B cell (primary cell): ENCODE data around the gene NECTIN4. TPM values are rescaled to one million over a fixed set of nuclear protein-coding genes. Genes with fewer than 3 reads are reported as not detected.
A peak's percentile ranks its signal among the peaks of the same experiment; 100 is the strongest.

Source experiments
- ATAC-seq: fragments of 200-7000 bp; cut with Tn5 transposase; one replicate; pipeline ENCODE4 v1.10.0; 2021; ENCODE audit warnings: low read depth, mild to moderate bottlenecking, moderate number of reproducible peaks, moderate library complexity
- CTCF ChIA-PET: fragments of 350-600 bp; sonication (Branson Sonifier 250); formaldehyde crosslinking; loops from one replicate; lab custom pipeline; 2021; ENCODE audit warnings: antibody characterized with exemption, inconsistent platforms; lab: Charles Lee
- POLR2A ChIA-PET: fragments of 350-600 bp; sonication (Branson Sonifier 250); formaldehyde crosslinking; loops from one replicate; lab custom pipeline; 2021; ENCODE audit warnings: antibody characterized with exemption; lab: Charles Lee
- DNase-seq: peaks from one replicate; pipeline ENCODE4 v3.0.0; 2013
- H2AFZ ChIP-seq: 2 replicates; pipeline ENCODE4 v1.6.1; 2012; ENCODE audit warnings: mild to moderate bottlenecking, low read depth, low read length; ENCODE audit not compliant: insufficient read depth, poor library complexity, severe bottlenecking
- H3K27ac ChIP-seq, 2 donors: 1 replicate in 1 of 2; 2 replicates in 1 of 2; pipeline ENCODE4 v1.5.1; 2012 to 2013; ENCODE audit warnings: low read length in 2 of 2, mild to moderate bottlenecking in 2 of 2, moderate library complexity in 1 of 2
- H3K27me3 ChIP-seq, 4 experiments: fragments of 200-600 bp in 1 of 4; sonication (generic) in 1 of 4; replicated peaks in 1 of 4; 1 replicate in 2 of 4; 2 replicates in 2 of 4; pipeline versions ENCODE4 v1.6.1 to v1.7.0; 2013 to 2016; ENCODE audit warnings: low read length in 3 of 4, mild to moderate bottlenecking in 2 of 4, mixed read lengths in 1 of 4, moderate library complexity in 1 of 4; ENCODE audit not compliant: insufficient read depth in 4 of 4, control insufficient read depth in 3 of 4; ENCODE audit errors: control extremely low read depth in 1 of 4
- H3K36me3 ChIP-seq, 2 experiments: replicated peaks in 1 of 2; 1 replicate in 1 of 2; 2 replicates in 1 of 2; pipeline versions ENCODE4 v1.6.1 to v1.7.1; 2013; ENCODE audit warnings: low read length in 1 of 2; ENCODE audit not compliant: insufficient read depth in 2 of 2, control insufficient read depth in 1 of 2; ENCODE audit errors: control extremely low read depth in 1 of 2, extremely low read depth in 1 of 2
- H3K4me1 ChIP-seq, 2 donors: fragments of 200-600 bp in 1 of 2; sonication (generic) in 1 of 2; 1 replicate in 1 of 2; 2 replicates in 1 of 2; pipeline versions ENCODE4 v1.5.1 to v1.6.1; 2013 to 2017; ENCODE audit warnings: low read length in 2 of 2; ENCODE audit not compliant: control insufficient read depth in 2 of 2, insufficient read depth in 2 of 2
- H3K4me2 ChIP-seq: replicated peaks from 2 replicates; pipeline ENCODE3; 2012; ENCODE audit warnings: mild to moderate bottlenecking, low read depth, low read length; ENCODE audit not compliant: poor library complexity, severe bottlenecking
- H3K4me3 ChIP-seq, 5 experiments: fragments of 200-600 bp in 1 of 5; sonication (generic) in 1 of 5; 1 replicate in 3 of 5; 2 replicates in 2 of 5; pipeline versions ENCODE4 v1.5.1 to v1.7.0; 2011 to 2016; ENCODE audit warnings: low read length in 4 of 5, mild to moderate bottlenecking in 4 of 5, low read depth in 2 of 5, control low read depth in 1 of 5, moderate library complexity in 1 of 5; ENCODE audit not compliant: insufficient read depth in 1 of 5; ENCODE audit errors: control extremely low read depth in 1 of 5, extremely low read depth in 1 of 5
- H3K79me2 ChIP-seq: fragments of 200-600 bp; sonication (generic); one replicate; pipeline ENCODE4 v1.6.0; 2016; ENCODE audit warnings: low read length; ENCODE audit not compliant: control insufficient read depth, insufficient read depth
- H3K9ac ChIP-seq: fragments of 200-600 bp; sonication (generic); 2 replicates; pipeline ENCODE4 v1.6.1; 2017; ENCODE audit warnings: mild to moderate bottlenecking, low read length, moderate library complexity
- H3K9me3 ChIP-seq, 3 donors: one replicate each; pipeline versions ENCODE4 v1.6.1 to v1.7.1; 2013; ENCODE audit warnings: low read length in 2 of 3; ENCODE audit not compliant: control insufficient read depth in 2 of 3, insufficient read depth in 1 of 3; ENCODE audit errors: control extremely low read depth in 1 of 3
- H4K20me1 ChIP-seq: 2 replicates; pipeline ENCODE4 v1.6.0; 2012; ENCODE audit warnings: mild to moderate bottlenecking, low read length; ENCODE audit not compliant: insufficient read depth, control insufficient read depth, poor library complexity, severe bottlenecking
- H3K27ac Mint-ChIP-seq: one replicate; pipeline ENCODE4 v1.8.0; 2021; ENCODE audit warnings: mixed read lengths
- H3K27me3 Mint-ChIP-seq: one replicate; pipeline ENCODE4 v1.8.0; 2021; ENCODE audit warnings: mixed read lengths
- H3K4me1 Mint-ChIP-seq: one replicate; pipeline ENCODE4 v1.8.0; 2021; ENCODE audit warnings: mixed read lengths
- H3K4me3 Mint-ChIP-seq: one replicate; pipeline ENCODE4 v1.8.0; 2021; ENCODE audit warnings: mixed read lengths
- H3K9me3 Mint-ChIP-seq: one replicate; pipeline ENCODE4 v1.8.0; 2022; ENCODE audit warnings: mixed read lengths; ENCODE audit not compliant: insufficient read depth
- CTCF ChIP-seq: fragments of 200-600 bp; IDR thresholded peaks from one replicate; pipeline ENCODE4 v1.8.0; 2022; ENCODE audit warnings: antibody characterized with exemption, mild to moderate bottlenecking
- EZH2 ChIP-seq: IDR thresholded peaks from 2 replicates; pipeline ENCODE4 v1.6.1; 2012; ENCODE audit warnings: borderline replicate concordance, low read depth, mild to moderate bottlenecking, moderate library complexity, low read length; ENCODE audit not compliant: insufficient read depth, poor library complexity, severe bottlenecking
- WGBS: methylation state at CpG from one replicate; pipeline ENCODE4 v1.1.5; 2013; ENCODE audit warnings: missing lambda C conversion rate; ENCODE audit not compliant: insufficient coverage; 5-methylcytosine and 5-hydroxymethylcytosine counted together
- intact Hi-C: fragments of 100-400 bp; cut with micrococcal nuclease; formaldehyde crosslinking; loops from one replicate; pipeline ENCODE4 v1.10.0; 2022
- polyA plus RNA-seq: library from polyadenylated mRNA; depleted of rRNA; stranded (reverse); fragments of >200 nt; gene quantifications from 2 replicates; pipeline ENCODE4 v1.2.3, GENCODE V29; 2012
- total RNA-seq, 2 donors: library from RNA; stranded (reverse); fragments of 120-200 nt in 1 of 2; gene quantifications; 1 replicate in 1 of 2; 2 replicates in 1 of 2; pipeline versions ENCODE4 v1.2.3 to v1.2.4, GENCODE V29; 2013 to 2022

The NECTIN4 gene
- total and polyA plus RNA-seq, 2 donors (not counting 1 experiment from before 2014, with no cell fraction given), result not detected

- intact Hi-C loops, result loop anchor here (1.0 to 10.0 kb wide), 12 partner anchors 8 to 1121 kb away; partner anchors contain the start of genes COPA, DEDD, F11R and KLHDC9
- WGBS, result under 1% methylated on average over 13 of the region's 29 CpGs
These were observed 43.4 kb downstream of the NECTIN4 start, which contains the start of gene USF1 for GRCh38 chr1:161045736-161046604. TSS of gene USF1 (minus strand) at chr1:161045977. CDS start at chr1:161043275, 2,702 bp downstream.

GRCh38 chr1:161044908-161045735 is 44.2 kb downstream of the NECTIN4 start:
- Histone ChIP-seq H3K36me3 (peaks cover 4 to 63% of the 10 kb centered on the region in 2 experiments), H3K9me3 (no peaks in the 10 kb centered on the region), H3K27me3 (no peaks in the 10 kb centered on the region), H3K4me3 (peak overlapping the region; percentile 67 to 100 (median 95)), H3K4me1 (peaks cover 43 to 69% of the 10 kb centered on the region in 2 donors), H3K79me2 (peaks cover 47% of the 10 kb centered on the region), H3K4me2 (peak overlapping the region; percentile 92), H3K27ac (peak overlapping the region; percentile 99), H3K9ac (peak overlapping the region; percentile 95), H2AFZ (peak overlapping the region; percentile 70), H4K20me1 (peaks cover 7% of the 10 kb centered on the region)
- H3K4me1 Mint-ChIP-seq, result peaks cover 73% of the 10 kb centered on the region
- H3K27ac Mint-ChIP-seq, result peak overlapping the region; percentile 100
- CTCF ChIA-PET, result interaction anchor here (0.6 to 10.4 kb wide), 17 partner anchors 10 to 373 kb away, joined by 3 to 127 read pairs (median 5); partner anchors contain the start of genes ARHGAP30, DEDD, F11R and KLHDC9
- no peaks in the 10 kb centered on the region for H3K27me3 Mint-ChIP-seq
- ATAC-seq (peak; percentile 63), DNase-seq (peak; percentile 91)
- intact Hi-C loops, result loop anchor here (1.0 to 10.0 kb wide), 10 partner anchors 24 to 1120 kb away; partner anchors contain the start of genes COPA, DEDD, F11R and KLHDC9
- under 1% methylated on average over 39 of the region's 48 CpGs for WGBS
- TF ChIP-seq CTCF, result no peak
- no peak for TF ChIP-seq EZH2
- peak overlapping the region; percentile 99 for H3K4me3 Mint-ChIP-seq
- no peaks in the 10 kb centered on the region for H3K9me3 Mint-ChIP-seq
- POLR2A ChIA-PET, result interaction anchor here (0.6 to 5.1 kb wide), 16 partner anchors 17 to 342 kb away, joined by 3 to 108 read pairs (median 5); partner anchors contain the start of genes ARHGAP30, F11R, PPOX and SLAMF7

More at GRCh38 chr1:161045736-161046604, 43.4 kb downstream of the NECTIN4 start, which contains the start of gene USF1:
- peaks cover 4 to 62% of the 10 kb centered on the region in 2 experiments for H3K36me3 ChIP-seq
- Mint-ChIP-seq H3K27me3 (no peaks in the 10 kb centered on the region), H3K4me3 (peak within 1 kb of the TSS; percentile 99), H3K4me1 (peaks cover 67% of the 10 kb centered on the region), H3K9me3 (no peaks in the 10 kb centered on the region), H3K27ac (peak within 1 kb of the TSS; percentile 100)
- H4K20me1 ChIP-seq, result peaks cover under 1% of the 10 kb centered on the region
- no peaks in the 10 kb centered on the region for H3K9me3 ChIP-seq
- peak within 1 kb of the TSS; percentile 67 to 100 (median 95) for H3K4me3 ChIP-seq
- ATAC-seq (peak; percentile 67), DNase-seq (peak; percentile 98)
- no peaks in the 10 kb centered on the region for H3K27me3 ChIP-seq
- ChIA-PET CTCF (interaction anchor here (0.8 to 10.4 kb wide), 17 partner anchors 9 to 374 kb away, joined by 3 to 127 read pairs (median 5); partner anchors contain the start of genes ARHGAP30, DEDD, F11R and KLHDC9), POLR2A (interaction anchor here (0.6 to 5.1 kb wide), 17 partner anchors 8 to 341 kb away, joined by 3 to 108 read pairs (median 5); partner anchors contain the start of genes ARHGAP30, DEDD, F11R and PPOX)
- peak within 1 kb of the TSS; percentile 95 for H3K9ac ChIP-seq
- peaks cover 43 to 67% of the 10 kb centered on the region in 2 donors for H3K4me1 ChIP-seq
- H3K4me2 ChIP-seq, result peak within 1 kb of the TSS; percentile 92
- no peak for TF ChIP-seq EZH2
- peaks cover 43% of the 10 kb centered on the region for H3K79me2 ChIP-seq
- peak within 1 kb of the TSS; percentile 70 for H2AFZ ChIP-seq
- peak within 1 kb of the TSS; percentile 99 for H3K27ac ChIP-seq
